ENCODE results near the gene NUP93. TPM values are rescaled to one million over a fixed set of nuclear protein-coding genes. Genes with fewer than 3 reads are reported as not detected.

The NUP93 gene
- total and polyA plus RNA-seq, 9 of the 15 experiments (the other 6 are each of a cell fraction or from before 2014, with no cell fraction given) = 92.0 to 162 (median 121) TPM

DNA sequence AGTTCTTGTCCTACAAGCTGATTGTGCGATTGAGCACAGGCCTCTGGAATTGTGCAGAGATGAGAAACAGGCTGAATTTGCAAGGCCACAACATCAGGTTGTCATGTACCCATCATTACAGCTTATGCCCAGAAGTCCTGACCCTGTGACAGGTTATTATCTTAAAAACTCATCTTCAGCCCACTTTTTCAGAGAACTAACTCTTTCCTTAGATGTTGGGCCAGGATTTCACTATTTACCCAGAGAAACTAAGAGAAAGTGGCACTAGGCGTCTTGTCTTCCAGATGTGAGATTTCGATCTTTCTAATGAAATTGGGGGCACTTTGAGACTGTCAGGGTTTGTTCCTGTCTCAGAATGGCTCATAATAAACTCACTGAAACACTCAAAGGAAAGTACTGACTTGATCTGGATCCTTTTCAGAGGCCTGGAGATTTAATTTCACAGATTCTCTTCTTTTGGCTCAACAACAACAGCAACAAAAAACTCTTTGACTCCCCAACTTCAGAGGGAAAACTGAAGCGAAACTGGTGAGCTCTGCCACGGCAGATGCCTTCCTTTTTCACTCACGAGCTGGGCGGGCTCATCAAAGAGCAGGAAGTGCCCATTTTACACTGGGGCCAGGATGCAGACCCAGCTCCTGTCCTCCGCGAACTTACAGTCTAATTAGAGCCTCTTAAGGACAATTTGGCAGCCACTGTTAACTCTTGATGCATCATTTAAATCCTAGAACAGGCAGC lies 117.4 kb downstream of the NUP93 start:
- ChIA-PET POLR2A (interaction anchor here (1.0 to 1.9 kb wide), 3 partner anchors 8 to 10 kb away, joined by 4 to 6 read pairs (median 5); no protein-coding TSS in a partner anchor), CTCF (ENCODE audit: low intra/inter-chr PET ratio) (no interaction called here)
- intact Hi-C loops (cut with micrococcal nuclease) = loop anchor here (1.0 kb wide), 1 partner anchor 15 kb away; no protein-coding TSS in a partner anchor
- TF ChIP-seq JUNB (CRISPR knock-in tag; conservative IDR thresholded peaks at IDR 0.05) = no peak
- TSS peak; percentile 22 for BruUV-seq (replicated peaks)
- no peak for FAIRE-seq
- Histone ChIP-seq H3K4me3 (no peak overlapping the region), H3K9me3 (replicated peaks; ENCODE audit: control insufficient read depth, insufficient read depth, low read depth, low read length) (no peaks in the 10 kb centered on the region), H3K4me2 (ENCODE audit: insufficient read depth, low read length) (no peak overlapping the region), H3K4me1 (replicated peaks in 1 of 2; ENCODE audit: control insufficient read depth in 2 of 2, insufficient read depth in 2 of 2, low read length in 2 of 2) (no peaks in the 10 kb centered on the region; a peak in 2 of 5 replicates), H3K9me1 (ENCODE audit: control insufficient read depth, insufficient read depth, low read length) (no peaks in the 10 kb centered on the region), H3K9ac (ENCODE audit: insufficient read depth in 1 of 2, low read depth in 2 of 2, low read length in 2 of 2) (no peak overlapping the region), H2AFZ (ENCODE audit: low read depth, low read length) (no peak overlapping the region), H3K27me3 (ENCODE audit: control insufficient read depth in 2 of 2, insufficient read depth in 2 of 2, low read length in 2 of 2) (no peaks in the 10 kb centered on the region), H3K79me2 (ENCODE audit: control insufficient read depth, insufficient read depth, low read length) (no peaks in the 10 kb centered on the region), H4K20me1 (replicated peaks; ENCODE audit: control insufficient read depth, insufficient read depth, low read length) (no peaks in the 10 kb centered on the region), H3K27ac (ENCODE audit: extremely low read depth, low read depth, low read length) (no peak overlapping the region), H3K36me3 (ENCODE audit: control insufficient read depth, insufficient read depth, low read length) (peaks cover 30% of the 10 kb centered on the region; the same call in 2 of the 3 replicates)
- no peak for DNase-seq (ENCODE audit: extremely low read depth in 1 of 4, low spot score in 3 of 4)
- ATAC-seq = no peak
- WGBS (ENCODE audit: insufficient coverage, low coverage, missing lambda C conversion rate) = 76% methylated on average over 9 of the region's 9 CpGs
- in situ Hi-C loops (cut with MboI) = no loop called here

DNA sequence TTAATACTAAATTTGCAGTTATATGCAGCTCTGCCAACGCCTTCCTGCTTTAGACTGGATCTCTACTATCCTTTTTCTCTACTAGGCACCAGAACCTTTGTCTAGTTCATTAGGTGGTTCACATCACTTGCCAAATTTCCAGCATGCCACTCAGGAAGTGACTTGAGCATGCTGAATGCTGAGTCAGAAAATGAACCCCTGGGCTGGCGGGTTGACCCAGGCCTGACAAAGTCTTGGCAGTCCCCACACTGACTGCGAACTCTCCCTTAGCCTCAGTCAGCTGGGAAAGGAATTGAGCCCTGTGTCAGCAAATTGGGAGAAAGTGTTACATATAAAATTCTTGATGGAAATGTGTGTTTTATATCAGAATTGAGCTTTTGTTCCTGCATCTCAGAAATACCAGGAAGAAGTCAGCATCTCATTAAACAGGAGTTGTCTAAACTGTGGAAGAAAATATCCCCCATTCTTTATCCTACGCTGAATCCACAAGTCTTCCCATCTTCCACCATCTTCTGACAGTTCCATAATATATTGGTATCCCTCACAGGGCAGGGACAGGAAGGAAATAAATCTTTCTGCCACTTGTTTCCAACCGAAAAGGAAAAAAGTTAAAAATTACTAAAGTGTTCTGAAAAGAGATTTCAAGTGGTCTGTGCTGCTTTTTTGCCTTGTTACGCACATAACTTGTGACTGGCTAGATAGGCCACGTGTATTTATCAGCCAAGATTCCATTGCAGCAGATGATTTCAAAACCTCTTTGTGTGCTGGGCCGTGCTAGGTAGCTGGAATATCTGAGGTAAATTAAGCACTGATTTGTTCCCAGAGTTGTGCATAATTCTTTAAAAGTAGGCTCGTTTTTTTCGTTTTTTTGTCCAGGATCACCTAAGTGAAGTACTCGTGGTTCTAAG lies 118.4 kb downstream of the NUP93 start:
- POLR2A ChIA-PET = interaction anchor here (1.1 to 1.9 kb wide), 3 partner anchors 10 to 11 kb away, joined by 5 to 6 read pairs (median 5); no protein-coding TSS in a partner anchor
- no TSS peak for BruUV-seq (replicated peaks)
- Histone ChIP-seq H3K9me3 (replicated peaks; ENCODE audit: control insufficient read depth, insufficient read depth, low read depth, low read length) (no peaks in the 10 kb centered on the region), H2AFZ (ENCODE audit: low read depth, low read length) (no peak overlapping the region), H4K20me1 (replicated peaks; ENCODE audit: control insufficient read depth, insufficient read depth, low read length) (no peaks in the 10 kb centered on the region), H3K79me2 (ENCODE audit: control insufficient read depth, insufficient read depth, low read length) (no peaks in the 10 kb centered on the region), H3K27me3 (ENCODE audit: control insufficient read depth in 2 of 2, insufficient read depth in 2 of 2, low read length in 2 of 2) (no peaks in the 10 kb centered on the region), H3K36me3 (ENCODE audit: control insufficient read depth, insufficient read depth, low read length) (peaks cover 21% of the 10 kb centered on the region; the same call in 2 of the 3 replicates), H3K9ac (ENCODE audit: insufficient read depth in 1 of 2, low read depth in 2 of 2, low read length in 2 of 2) (no peak overlapping the region), H3K4me3 (no peak overlapping the region), H3K9me1 (ENCODE audit: control insufficient read depth, insufficient read depth, low read length) (no peaks in the 10 kb centered on the region), H3K4me1 (replicated peaks in 1 of 2; ENCODE audit: control insufficient read depth in 2 of 2, insufficient read depth in 2 of 2, low read length in 2 of 2) (no peaks in the 10 kb centered on the region; a peak in 2 of 5 replicates), H3K4me2 (ENCODE audit: insufficient read depth, low read length) (no peak overlapping the region), H3K27ac (ENCODE audit: extremely low read depth, low read depth, low read length) (no peak overlapping the region)
- ATAC-seq = peak; percentile 42
- DNase-seq (ENCODE audit: extremely low read depth in 1 of 4, low spot score in 3 of 4) = peak in 2 of 4 experiments; percentile 23 to 29
- WGBS (ENCODE audit: insufficient coverage, low coverage, missing lambda C conversion rate) = 48% methylated on average over 10 of the region's 11 CpGs
- peak; percentile 68 for FAIRE-seq
- CTCF ChIA-PET (ENCODE audit: low intra/inter-chr PET ratio) = no interaction called here
- in situ Hi-C loops (cut with MboI) = no loop called here
- intact Hi-C loops (cut with micrococcal nuclease) = no loop called here
- no peak for TF ChIP-seq ILF3 (IDR thresholded peaks at IDR 0.05; ENCODE audit: borderline replicate concordance)
- TF ChIP-seq C11orf30 (IDR thresholded peaks at IDR 0.05; ENCODE audit: low read depth) = peak; percentile 61
- TF ChIP-seq, protein P1, sequence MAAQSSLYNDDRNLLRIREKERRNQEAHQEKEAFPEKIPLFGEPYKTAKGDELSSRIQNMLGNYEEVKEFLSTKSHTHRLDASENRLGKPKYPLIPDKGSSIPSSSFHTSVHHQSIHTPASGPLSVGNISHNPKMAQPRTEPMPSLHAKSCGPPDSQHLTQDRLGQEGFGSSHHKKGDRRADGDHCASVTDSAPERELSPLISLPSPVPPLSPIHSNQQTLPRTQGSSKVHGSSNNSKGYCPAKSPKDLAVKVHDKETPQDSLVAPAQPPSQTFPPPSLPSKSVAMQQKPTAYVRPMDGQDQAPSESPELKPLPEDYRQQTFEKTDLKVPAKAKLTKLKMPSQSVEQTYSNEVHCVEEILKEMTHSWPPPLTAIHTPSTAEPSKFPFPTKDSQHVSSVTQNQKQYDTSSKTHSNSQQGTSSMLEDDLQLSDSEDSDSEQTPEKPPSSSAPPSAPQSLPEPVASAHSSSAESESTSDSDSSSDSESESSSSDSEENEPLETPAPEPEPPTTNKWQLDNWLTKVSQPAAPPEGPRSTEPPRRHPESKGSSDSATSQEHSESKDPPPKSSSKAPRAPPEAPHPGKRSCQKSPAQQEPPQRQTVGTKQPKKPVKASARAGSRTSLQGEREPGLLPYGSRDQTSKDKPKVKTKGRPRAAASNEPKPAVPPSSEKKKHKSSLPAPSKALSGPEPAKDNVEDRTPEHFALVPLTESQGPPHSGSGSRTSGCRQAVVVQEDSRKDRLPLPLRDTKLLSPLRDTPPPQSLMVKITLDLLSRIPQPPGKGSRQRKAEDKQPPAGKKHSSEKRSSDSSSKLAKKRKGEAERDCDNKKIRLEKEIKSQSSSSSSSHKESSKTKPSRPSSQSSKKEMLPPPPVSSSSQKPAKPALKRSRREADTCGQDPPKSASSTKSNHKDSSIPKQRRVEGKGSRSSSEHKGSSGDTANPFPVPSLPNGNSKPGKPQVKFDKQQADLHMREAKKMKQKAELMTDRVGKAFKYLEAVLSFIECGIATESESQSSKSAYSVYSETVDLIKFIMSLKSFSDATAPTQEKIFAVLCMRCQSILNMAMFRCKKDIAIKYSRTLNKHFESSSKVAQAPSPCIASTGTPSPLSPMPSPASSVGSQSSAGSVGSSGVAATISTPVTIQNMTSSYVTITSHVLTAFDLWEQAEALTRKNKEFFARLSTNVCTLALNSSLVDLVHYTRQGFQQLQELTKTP (IDR thresholded peaks at IDR 0.05; ENCODE audit: low read depth in 1 of 2, partially characterized antibody in 2 of 2) = no peak
- TF ChIP-seq MIER1 (IDR thresholded peaks at IDR 0.05; ENCODE audit: low read depth) = no peak
- no peak for TF ChIP-seq ZNF444 (CRISPR knock-in tag; IDR thresholded peaks at IDR 0.05)

All from K562 (cell line).